Measurements from ENCODE around the gene CNIH2. TPM values are rescaled to one million over a fixed set of nuclear protein-coding genes. Genes with fewer than 3 reads are reported as not detected.

Gene CNIH2
- total and polyA plus RNA-seq, 2 of the 13 experiments (the other 11 are each of a cell fraction or from before 2014, with no cell fraction given): 0.60 to 0.69 TPM

DNA sequence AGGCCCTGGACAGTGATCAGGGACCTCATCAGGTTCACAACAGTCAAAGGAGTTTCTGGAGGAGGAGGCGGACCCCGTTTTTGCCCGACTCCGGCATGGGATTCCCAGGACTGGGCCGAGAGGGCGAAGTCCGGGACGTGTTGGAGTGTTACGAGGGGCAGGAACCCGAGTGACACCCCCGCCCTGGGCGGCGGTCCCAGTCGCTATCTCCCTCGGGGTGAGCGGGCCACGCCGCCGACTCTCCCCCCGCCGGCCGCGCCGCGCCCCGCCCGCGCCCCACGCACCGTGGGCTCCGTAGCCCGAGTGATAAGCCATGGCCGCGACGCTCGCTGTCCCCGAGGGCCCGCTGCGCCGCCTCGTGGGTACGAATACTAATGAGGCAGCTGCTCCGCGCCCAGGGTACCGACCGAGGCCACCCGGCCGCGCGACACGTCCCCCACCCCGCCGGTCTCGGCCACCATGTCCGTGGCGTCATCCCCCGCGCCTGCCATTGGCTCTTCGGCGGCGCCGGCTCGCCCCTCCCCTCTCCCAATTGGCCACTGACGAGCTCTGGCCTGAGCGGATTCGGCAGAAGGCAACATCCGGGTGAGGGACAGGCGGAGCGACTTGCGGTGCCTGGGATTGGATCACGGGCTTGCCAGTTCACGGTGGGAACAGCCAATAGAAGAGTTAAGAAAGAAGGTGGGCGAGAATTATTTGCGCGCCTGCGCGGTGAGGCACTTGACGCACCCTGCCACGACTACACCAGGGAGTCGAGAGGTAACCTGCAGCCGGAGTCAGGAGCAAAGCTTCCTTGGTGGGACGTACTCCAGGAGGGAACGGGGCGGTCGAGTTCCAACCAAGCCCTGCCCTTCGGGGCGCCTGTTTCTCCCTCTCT is 10.9 kb downstream of the CNIH2 start, which contains the start of gene YIF1A (continued):
- TF ChIP-seq AGO1 (IDR thresholded peaks at IDR 0.05; ENCODE audit: low read depth, low read length, poor library complexity, severe bottlenecking) (peak; percentile 53), ZFP1 (CRISPR knock-in tag; IDR thresholded peaks at IDR 0.05) (0 out of 2 replicates have a peak, but pooled peaks have one; percentile 10), ZMYM4 (CRISPR knock-in tag; IDR thresholded peaks at IDR 0.05) (peak; percentile 62; the same call in 1 of the 2 replicates), ZFY (CRISPR knock-in tag; IDR thresholded peaks at IDR 0.05) (peak; percentile 89), ZNF354B (CRISPR knock-in tag; IDR thresholded peaks at IDR 0.05) (no peak), CBX1 (IDR thresholded peaks at IDR 0.05; ENCODE audit: low read depth) (no peak), MIER3 (CRISPR knock-in tag; IDR thresholded peaks at IDR 0.05; ENCODE audit: borderline replicate concordance) (peak; percentile 62; the same call in 1 of the 2 replicates), CCDC6 (CRISPR knock-in tag; IDR thresholded peaks at IDR 0.05) (peak; percentile 78; the same call in 1 of the 2 replicates), NR0B2 (CRISPR knock-in tag; IDR thresholded peaks at IDR 0.05) (no peak), ZBTB25 (CRISPR knock-in tag; IDR thresholded peaks at IDR 0.05) (peak; percentile 55; the same call in 1 of the 2 replicates), TOE1 (CRISPR knock-in tag; IDR thresholded peaks at IDR 0.05) (no peak), TP53 (CRISPR knock-in tag; conservative IDR thresholded peaks at IDR 0.05) (peak; percentile 3; the same call in 1 of the 2 replicates), ZNF7 (CRISPR knock-in tag; IDR thresholded peaks at IDR 0.05) (no peak), ZNF557 (CRISPR knock-in tag; IDR thresholded peaks at IDR 0.05) (no peak), CEBPB (IDR thresholded peaks at IDR 0.05; ENCODE audit: borderline replicate concordance, low read depth, low read length) (peak; percentile 3; the same call in 1 of the 2 replicates)
- TF ChIP-seq, protein P1, sequence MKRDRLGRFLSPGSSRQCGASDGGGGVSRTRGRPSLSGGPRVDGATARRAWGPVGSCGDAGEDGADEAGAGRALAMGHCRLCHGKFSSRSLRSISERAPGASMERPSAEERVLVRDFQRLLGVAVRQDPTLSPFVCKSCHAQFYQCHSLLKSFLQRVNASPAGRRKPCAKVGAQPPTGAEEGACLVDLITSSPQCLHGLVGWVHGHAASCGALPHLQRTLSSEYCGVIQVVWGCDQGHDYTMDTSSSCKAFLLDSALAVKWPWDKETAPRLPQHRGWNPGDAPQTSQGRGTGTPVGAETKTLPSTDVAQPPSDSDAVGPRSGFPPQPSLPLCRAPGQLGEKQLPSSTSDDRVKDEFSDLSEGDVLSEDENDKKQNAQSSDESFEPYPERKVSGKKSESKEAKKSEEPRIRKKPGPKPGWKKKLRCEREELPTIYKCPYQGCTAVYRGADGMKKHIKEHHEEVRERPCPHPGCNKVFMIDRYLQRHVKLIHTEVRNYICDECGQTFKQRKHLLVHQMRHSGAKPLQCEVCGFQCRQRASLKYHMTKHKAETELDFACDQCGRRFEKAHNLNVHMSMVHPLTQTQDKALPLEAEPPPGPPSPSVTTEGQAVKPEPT (CRISPR knock-in tag; IDR thresholded peaks at IDR 0.05; ENCODE audit: low read depth): 0 out of 2 replicates have a peak, but pooled peaks have one; percentile 55
- TF ChIP-seq, protein P2, sequence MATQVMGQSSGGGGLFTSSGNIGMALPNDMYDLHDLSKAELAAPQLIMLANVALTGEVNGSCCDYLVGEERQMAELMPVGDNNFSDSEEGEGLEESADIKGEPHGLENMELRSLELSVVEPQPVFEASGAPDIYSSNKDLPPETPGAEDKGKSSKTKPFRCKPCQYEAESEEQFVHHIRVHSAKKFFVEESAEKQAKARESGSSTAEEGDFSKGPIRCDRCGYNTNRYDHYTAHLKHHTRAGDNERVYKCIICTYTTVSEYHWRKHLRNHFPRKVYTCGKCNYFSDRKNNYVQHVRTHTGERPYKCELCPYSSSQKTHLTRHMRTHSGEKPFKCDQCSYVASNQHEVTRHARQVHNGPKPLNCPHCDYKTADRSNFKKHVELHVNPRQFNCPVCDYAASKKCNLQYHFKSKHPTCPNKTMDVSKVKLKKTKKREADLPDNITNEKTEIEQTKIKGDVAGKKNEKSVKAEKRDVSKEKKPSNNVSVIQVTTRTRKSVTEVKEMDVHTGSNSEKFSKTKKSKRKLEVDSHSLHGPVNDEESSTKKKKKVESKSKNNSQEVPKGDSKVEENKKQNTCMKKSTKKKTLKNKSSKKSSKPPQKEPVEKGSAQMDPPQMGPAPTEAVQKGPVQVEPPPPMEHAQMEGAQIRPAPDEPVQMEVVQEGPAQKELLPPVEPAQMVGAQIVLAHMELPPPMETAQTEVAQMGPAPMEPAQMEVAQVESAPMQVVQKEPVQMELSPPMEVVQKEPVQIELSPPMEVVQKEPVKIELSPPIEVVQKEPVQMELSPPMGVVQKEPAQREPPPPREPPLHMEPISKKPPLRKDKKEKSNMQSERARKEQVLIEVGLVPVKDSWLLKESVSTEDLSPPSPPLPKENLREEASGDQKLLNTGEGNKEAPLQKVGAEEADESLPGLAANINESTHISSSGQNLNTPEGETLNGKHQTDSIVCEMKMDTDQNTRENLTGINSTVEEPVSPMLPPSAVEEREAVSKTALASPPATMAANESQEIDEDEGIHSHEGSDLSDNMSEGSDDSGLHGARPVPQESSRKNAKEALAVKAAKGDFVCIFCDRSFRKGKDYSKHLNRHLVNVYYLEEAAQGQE (IDR thresholded peaks at IDR 0.05; ENCODE audit: borderline replicate concordance in 1 of 2, low read depth in 1 of 2, low read length in 2 of 2): peak in 1 of 2 experiments; percentile 47; a peak in 1 of 4 replicates
- TF ChIP-seq, protein P3, sequence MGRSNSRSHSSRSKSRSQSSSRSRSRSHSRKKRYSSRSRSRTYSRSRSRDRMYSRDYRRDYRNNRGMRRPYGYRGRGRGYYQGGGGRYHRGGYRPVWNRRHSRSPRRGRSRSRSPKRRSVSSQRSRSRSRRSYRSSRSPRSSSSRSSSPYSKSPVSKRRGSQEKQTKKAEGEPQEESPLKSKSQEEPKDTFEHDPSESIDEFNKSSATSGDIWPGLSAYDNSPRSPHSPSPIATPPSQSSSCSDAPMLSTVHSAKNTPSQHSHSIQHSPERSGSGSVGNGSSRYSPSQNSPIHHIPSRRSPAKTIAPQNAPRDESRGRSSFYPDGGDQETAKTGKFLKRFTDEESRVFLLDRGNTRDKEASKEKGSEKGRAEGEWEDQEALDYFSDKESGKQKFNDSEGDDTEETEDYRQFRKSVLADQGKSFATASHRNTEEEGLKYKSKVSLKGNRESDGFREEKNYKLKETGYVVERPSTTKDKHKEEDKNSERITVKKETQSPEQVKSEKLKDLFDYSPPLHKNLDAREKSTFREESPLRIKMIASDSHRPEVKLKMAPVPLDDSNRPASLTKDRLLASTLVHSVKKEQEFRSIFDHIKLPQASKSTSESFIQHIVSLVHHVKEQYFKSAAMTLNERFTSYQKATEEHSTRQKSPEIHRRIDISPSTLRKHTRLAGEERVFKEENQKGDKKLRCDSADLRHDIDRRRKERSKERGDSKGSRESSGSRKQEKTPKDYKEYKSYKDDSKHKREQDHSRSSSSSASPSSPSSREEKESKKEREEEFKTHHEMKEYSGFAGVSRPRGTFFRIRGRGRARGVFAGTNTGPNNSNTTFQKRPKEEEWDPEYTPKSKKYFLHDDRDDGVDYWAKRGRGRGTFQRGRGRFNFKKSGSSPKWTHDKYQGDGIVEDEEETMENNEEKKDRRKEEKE (IDR thresholded peaks at IDR 0.05): no peak

Data from HepG2 (cell line).